ENCODE results near the gene CAMK2B. TPM values are rescaled to one million over a fixed set of nuclear protein-coding genes. Genes with fewer than 3 reads are reported as not detected.
A peak's percentile ranks its signal among the peaks of the same experiment; 100 is the strongest.

The CAMK2B gene
- total and polyA plus RNA-seq, 2 experiments from 2014 or later: 0.37 to 1.7 TPM

GRCh38 chr7:44208085-44208484 is 117.3 kb downstream of the CAMK2B start:
- H3K4me1 ChIP-seq (ENCODE audit: insufficient read depth): no peaks in the 10 kb centered on the region
- no peak overlapping the region for H3K4me3 ChIP-seq
- no peak overlapping the region for H3K4me2 ChIP-seq
- 94% methylated on average over 7 of the region's 7 CpGs for WGBS (ENCODE audit: low lambda C conversion rate, missing lambda C conversion rate)
- H3K27ac ChIP-seq: no peak overlapping the region
- no peak overlapping the region for H2AFZ ChIP-seq
- no peaks in the 10 kb centered on the region for H3K27me3 ChIP-seq
- peaks cover 27% of the 10 kb centered on the region for H3K79me2 ChIP-seq
- DNase-seq (ENCODE audit: low spot score): no peak
- no peaks in the 10 kb centered on the region for H3K36me3 ChIP-seq (replicated peaks; ENCODE audit: insufficient read depth, low read depth)
- H3K9me2 ChIP-seq (replicated peaks; ENCODE audit: insufficient read depth): no peaks in the 10 kb centered on the region
- H3K9me3 ChIP-seq (ENCODE audit: low read depth): no peaks in the 10 kb centered on the region
- TF ChIP-seq EZH2 (IDR thresholded peaks at IDR 0.05; ENCODE audit: borderline replicate concordance) (no peak), EZH2phosphoT487 (IDR thresholded peaks at IDR 0.05; ENCODE audit: low read depth, severe bottlenecking, unreplicated experiment) (no peak), CTCF (IDR thresholded peaks at IDR 0.05; ENCODE audit: poor library complexity) (no peak)
- peaks cover 8% of the 10 kb centered on the region for H4K20me1 ChIP-seq (ENCODE audit: insufficient read depth, poor library complexity, severe bottlenecking)

GRCh38 chr7:44206008-44206407 is 119.4 kb downstream of the CAMK2B start:
- H3K79me2 ChIP-seq: peaks cover 46% of the 10 kb centered on the region

GRCh38 chr7:44201813-44202212 is 123.6 kb downstream of the CAMK2B start:
- Histone ChIP-seq H3K27ac (peak overlapping the region; percentile 87), H3K9me2 (replicated peaks; ENCODE audit: insufficient read depth) (no peaks in the 10 kb centered on the region), H3K4me1 (ENCODE audit: insufficient read depth) (peaks cover 8% of the 10 kb centered on the region), H3K36me3 (replicated peaks; ENCODE audit: insufficient read depth, low read depth) (no peaks in the 10 kb centered on the region), H3K9me3 (ENCODE audit: low read depth) (no peaks in the 10 kb centered on the region), H3K79me2 (peaks cover 47% of the 10 kb centered on the region), H3K4me2 (peak overlapping the region; percentile 85), H3K27me3 (no peaks in the 10 kb centered on the region), H3K4me3 (peak overlapping the region; percentile 80), H2AFZ (no peak overlapping the region), H4K20me1 (ENCODE audit: insufficient read depth, poor library complexity, severe bottlenecking) (peaks cover 22% of the 10 kb centered on the region)
- 12% methylated on average over 8 of the region's 8 CpGs for WGBS (ENCODE audit: low lambda C conversion rate, missing lambda C conversion rate)
- DNase-seq (ENCODE audit: low spot score): no peak
- TF ChIP-seq CTCF (IDR thresholded peaks at IDR 0.05; ENCODE audit: poor library complexity): no peak
- TF ChIP-seq EZH2 (IDR thresholded peaks at IDR 0.05; ENCODE audit: borderline replicate concordance): no peak
- TF ChIP-seq EZH2phosphoT487 (IDR thresholded peaks at IDR 0.05; ENCODE audit: low read depth, severe bottlenecking, unreplicated experiment): no peak

More at GRCh38 chr7:44206008-44206407, 119.4 kb downstream of the CAMK2B start:
- Histone ChIP-seq H3K27me3 (no peaks in the 10 kb centered on the region), H3K4me2 (no peak overlapping the region), H3K4me3 (no peak overlapping the region), H3K27ac (no peak overlapping the region), H3K9me3 (ENCODE audit: low read depth) (no peaks in the 10 kb centered on the region), H4K20me1 (ENCODE audit: insufficient read depth, poor library complexity, severe bottlenecking) (peaks cover 22% of the 10 kb centered on the region), H3K9me2 (replicated peaks; ENCODE audit: insufficient read depth) (no peaks in the 10 kb centered on the region), H2AFZ (no peak overlapping the region), H3K4me1 (ENCODE audit: insufficient read depth) (peaks cover 8% of the 10 kb centered on the region), H3K36me3 (replicated peaks; ENCODE audit: insufficient read depth, low read depth) (no peaks in the 10 kb centered on the region)
- no peak for DNase-seq (ENCODE audit: low spot score)
- TF ChIP-seq CTCF (IDR thresholded peaks at IDR 0.05; ENCODE audit: poor library complexity) (no peak), EZH2phosphoT487 (IDR thresholded peaks at IDR 0.05; ENCODE audit: low read depth, severe bottlenecking, unreplicated experiment) (no peak), EZH2 (IDR thresholded peaks at IDR 0.05; ENCODE audit: borderline replicate concordance) (no peak)
- 97% methylated on average over 5 of the region's 5 CpGs for WGBS (ENCODE audit: low lambda C conversion rate, missing lambda C conversion rate)

Data from hepatocyte (in vitro differentiated cells).